ENCODE results near the gene TAF15.

The TAF15 gene

GRCh38 chr17:35894206-35894605 is 84.9 kb downstream of the TAF15 start:
- no peak for DNase-seq (ENCODE audit: low spot score)
- in situ Hi-C loops (cut with MboI; ENCODE audit: low sequenced_read_pairs, unreplicated experiment): no loop called here
- no peak for TF ChIP-seq CTCF (IDR thresholded peaks at IDR 0.05; ENCODE audit: borderline replicate concordance, control extremely low read depth, extremely low read depth, insufficient read depth, missing control alignments)

GRCh38 chr17:35895636-35896587 is 86.6 kb downstream of the TAF15 start:
- no peak for TF ChIP-seq CTCF (IDR thresholded peaks at IDR 0.05; ENCODE audit: borderline replicate concordance, control extremely low read depth, extremely low read depth, insufficient read depth, missing control alignments)
- in situ Hi-C loops (cut with MboI; ENCODE audit: low sequenced_read_pairs, unreplicated experiment): no loop called here
- DNase-seq (ENCODE audit: low spot score): peak; percentile 59
